Endometrial microvascular endothelial cells (primary cell): ENCODE data around the gene MYO1E. TPM values are rescaled to one million over a fixed set of nuclear protein-coding genes. Genes with fewer than 3 reads are reported as not detected.

Source experiments
- in situ Hi-C: cut with HindIII; loops from 2 replicates; pipeline ENCODE4 v1.10.0; 2017; ENCODE audit warnings: low sequenced_read_pairs, low pct_unique_long_range_greater_than_20kb; ENCODE audit errors: inconsistent ontology term
- total RNA-seq: library from RNA; depleted of rRNA; stranded (reverse); fragments of >200 nt; gene quantifications from one replicate; pipeline ENCODE4 v1.2.3, GENCODE V29; 2015; ENCODE audit errors: inconsistent ontology term

MYO1E gene
- total RNA-seq, 1 donor from 2014 or later: 120 TPM

DNA sequence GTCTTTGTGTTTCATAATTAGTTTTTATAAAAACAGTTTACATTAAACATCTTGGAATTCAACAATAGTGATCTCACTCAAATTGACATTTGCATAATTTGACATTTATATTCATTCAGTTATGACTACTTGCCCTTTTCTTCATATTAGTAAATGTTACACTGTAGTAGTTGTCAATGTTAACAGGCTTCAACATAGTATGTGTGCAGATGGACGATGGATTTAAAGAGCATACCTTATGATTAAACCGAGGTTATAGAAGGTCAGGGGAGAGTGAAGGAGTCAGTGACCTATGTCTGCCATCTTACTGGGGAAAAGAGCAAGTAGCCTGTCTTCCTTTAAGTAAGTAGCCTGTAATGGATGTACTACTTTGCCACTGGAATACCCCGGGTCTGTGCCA lies 276.2 kb downstream of the MYO1E start:
- in situ Hi-C loops: no loop called here

DNA sequence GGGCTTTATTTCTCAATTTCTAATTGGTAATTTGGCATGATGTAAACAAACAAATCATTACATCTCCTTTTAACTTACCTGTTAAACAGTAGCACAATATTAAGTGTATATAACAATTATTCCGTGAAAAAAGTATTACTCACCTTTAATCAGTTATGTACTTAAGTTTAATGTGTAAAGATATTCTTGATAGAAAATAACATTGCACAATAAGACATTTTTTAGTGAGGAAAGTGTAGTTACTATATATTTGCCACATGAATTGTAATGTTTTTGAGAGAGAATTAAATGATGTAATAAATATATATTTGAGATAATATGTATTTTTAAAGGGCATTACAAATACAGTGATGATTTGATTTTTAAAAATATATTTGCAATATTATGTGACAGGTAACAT lies 278.6 kb downstream of the MYO1E start:
- in situ Hi-C loops: no loop called here

DNA sequence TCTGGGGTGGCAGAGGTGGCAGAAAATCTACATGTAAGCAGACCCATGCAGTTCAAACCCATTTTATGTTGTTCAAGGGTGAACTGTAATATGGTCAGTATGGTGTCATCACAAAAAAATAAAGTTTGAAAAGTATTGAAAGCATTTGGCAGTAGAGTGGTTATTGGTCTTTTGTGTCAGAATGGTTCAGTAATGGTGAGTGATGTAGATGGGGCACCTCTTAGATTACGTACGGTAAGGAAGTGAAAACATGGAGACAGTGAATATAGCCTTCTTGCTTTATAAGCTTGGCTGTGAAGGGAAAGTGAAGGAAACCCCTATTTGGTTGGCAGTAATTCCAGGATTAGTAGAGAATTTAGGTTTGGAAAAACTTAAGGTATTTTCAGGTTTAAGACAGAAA lies 284.9 kb downstream of the MYO1E start:
- in situ Hi-C loops: no loop called here

Other genes with a start within 250 kb of the MYO1E start
- not detected for gene LDHAL6B, start 166.0 kb downstream of the MYO1E start, total RNA-seq
- gene FAM81A, start 65.3 kb upstream of the MYO1E start, total RNA-seq: 0.28 TPM
- not detected for gene GCNT3, start 238.9 kb upstream of the MYO1E start, total RNA-seq